H9 (cell line): ENCODE measurements around the gene DNTT. TPM values are rescaled to one million over a fixed set of nuclear protein-coding genes. Genes with fewer than 3 reads are reported as not detected.

Experiments
- DNase-seq: peaks from one replicate; pipeline ENCODE4 v3.0.0-alpha.2; 2017
- H2AFZ ChIP-seq: one replicate; pipeline ENCODE4 v1.6.1; 2013; ENCODE audit warnings: mild to moderate bottlenecking, low read length, control low read depth, moderate library complexity
- H2AK5ac ChIP-seq: 2 replicates; pipeline ENCODE4 v1.6.1; 2013; ENCODE audit warnings: low read length, control low read depth, mixed read lengths; ENCODE audit not compliant: insufficient read length
- H2BK120ac ChIP-seq: one replicate; pipeline ENCODE4 v1.6.1; 2013; ENCODE audit warnings: low read depth, mild to moderate bottlenecking, low read length, control low read depth, inconsistent platforms; ENCODE audit not compliant: poor library complexity, severe bottlenecking
- H2BK12ac ChIP-seq: 2 replicates; pipeline ENCODE4 v1.6.1; 2013; ENCODE audit warnings: low read length, control low read depth, mixed read lengths, low read depth; ENCODE audit not compliant: insufficient read length
- H2BK15ac ChIP-seq: 2 replicates; pipeline ENCODE4 v1.6.1; 2013; ENCODE audit warnings: low read depth, low read length, control low read depth
- H2BK20ac ChIP-seq: one replicate; pipeline ENCODE4 v1.6.1; 2013; ENCODE audit warnings: low read depth, mild to moderate bottlenecking, low read length, control low read depth, inconsistent platforms; ENCODE audit not compliant: poor library complexity, severe bottlenecking
- H2BK5ac ChIP-seq: 2 replicates; pipeline ENCODE4 v1.6.1; 2013; ENCODE audit warnings: low read length, control low read depth, mixed read lengths; ENCODE audit not compliant: insufficient read length
- H3K14ac ChIP-seq: 2 replicates; pipeline ENCODE4 v1.6.1; 2013; ENCODE audit warnings: low read length, control low read depth; ENCODE audit not compliant: insufficient read depth
- H3K18ac ChIP-seq: 2 replicates; pipeline ENCODE4 v1.6.1; 2013; ENCODE audit warnings: low read depth, mild to moderate bottlenecking, mixed read lengths, low read length, control low read depth; ENCODE audit not compliant: insufficient read length
- H3K23ac ChIP-seq: 2 replicates; pipeline ENCODE4 v1.6.1; 2013; ENCODE audit warnings: low read length, control low read depth, mixed read lengths, low read depth; ENCODE audit not compliant: insufficient read length
- H3K23me2 ChIP-seq: 2 replicates; pipeline ENCODE4 v1.6.1; 2013; ENCODE audit warnings: low read depth, mild to moderate bottlenecking, mixed read lengths, low read length, control low read depth; ENCODE audit not compliant: insufficient read length, poor library complexity, severe bottlenecking
- H3K27ac ChIP-seq: 2 replicates; pipeline ENCODE4 v1.5.1; 2013; ENCODE audit warnings: low read length, control low read depth, mixed read lengths, low read depth; ENCODE audit not compliant: insufficient read length
- H3K27me3 ChIP-seq: 2 replicates; pipeline ENCODE4 v1.6.1; 2013; ENCODE audit warnings: low read length, control low read depth, inconsistent platforms; ENCODE audit not compliant: insufficient read depth
- H3K4ac ChIP-seq: 2 replicates; pipeline ENCODE4 v1.6.1; 2013; ENCODE audit warnings: low read depth, mild to moderate bottlenecking, control low read depth, inconsistent platforms, low read length, moderate library complexity
- H3K4me1 ChIP-seq: 2 replicates; pipeline ENCODE4 v1.6.1; 2013; ENCODE audit warnings: low read length, control low read depth, inconsistent platforms; ENCODE audit not compliant: insufficient read depth
- H3K4me2 ChIP-seq: 2 replicates; pipeline ENCODE4 v1.6.1; 2013; ENCODE audit warnings: low read length, control low read depth, mixed read lengths; ENCODE audit not compliant: insufficient read length, insufficient read depth
- H3K56ac ChIP-seq: 2 replicates; pipeline ENCODE4 v1.6.1; 2013; ENCODE audit warnings: low read depth, mild to moderate bottlenecking, mixed read lengths, low read length, control low read depth; ENCODE audit not compliant: insufficient read length
- H3K79me1 ChIP-seq: 2 replicates; pipeline ENCODE4 v1.6.1; 2013; ENCODE audit warnings: low read depth, mild to moderate bottlenecking, moderate library complexity, low read length, control low read depth, inconsistent platforms; ENCODE audit not compliant: insufficient read depth, poor library complexity, severe bottlenecking
- H3K79me2 ChIP-seq: 2 replicates; pipeline ENCODE4 v1.6.1; 2013; ENCODE audit warnings: low read length, control low read depth, inconsistent platforms; ENCODE audit not compliant: insufficient read depth
- H3K9ac ChIP-seq: 2 replicates; pipeline ENCODE4 v1.6.1; 2013; ENCODE audit warnings: low read length, control low read depth, mixed read lengths; ENCODE audit not compliant: insufficient read length; ENCODE audit errors: extremely low read depth
- H3K9me3 ChIP-seq: one replicate; pipeline ENCODE4 v1.6.1; 2013; ENCODE audit warnings: low read depth, low read length, inconsistent platforms; ENCODE audit not compliant: control insufficient read depth
- H3T11ph ChIP-seq: one replicate; pipeline ENCODE4 v1.6.1; 2013; ENCODE audit warnings: mild to moderate bottlenecking, low read length, control low read depth, inconsistent platforms
- H4K20me1 ChIP-seq: one replicate; pipeline ENCODE4 v1.6.1; 2013; ENCODE audit not compliant: control insufficient read depth, insufficient read length, insufficient read depth
- H4K5ac ChIP-seq: 2 replicates; pipeline ENCODE4 v1.6.1; 2013; ENCODE audit warnings: low read depth, mild to moderate bottlenecking, mixed read lengths, low read length, control low read depth; ENCODE audit not compliant: insufficient read length
- H4K8ac ChIP-seq: replicated peaks from 2 replicates; pipeline ENCODE4 v1.6.1; 2013; ENCODE audit warnings: low read length, control low read depth, mixed read lengths, low read depth; ENCODE audit not compliant: insufficient read length
- H4K91ac ChIP-seq: 2 replicates; pipeline ENCODE4 v1.6.1; 2013; ENCODE audit warnings: low read depth, mild to moderate bottlenecking, moderate library complexity, mixed read lengths, low read length, control low read depth; ENCODE audit not compliant: insufficient read length
- H3K27ac Mint-ChIP-seq, 3 experiments: 2 replicates in 2 of 3; 3 replicates in 1 of 3; pipeline ENCODE4 v1.8.0; 2020 to 2021; ENCODE audit warnings: mixed read lengths in 3 of 3, mild to moderate bottlenecking in 1 of 3, moderate library complexity in 1 of 3
- H3K27me3 Mint-ChIP-seq: 2 replicates; pipeline ENCODE4 v1.8.0; 2021; ENCODE audit warnings: low read depth, mild to moderate bottlenecking, moderate library complexity, mixed read lengths
- H3K36me3 Mint-ChIP-seq, 3 experiments: 2 replicates in 2 of 3; 3 replicates in 1 of 3; pipeline ENCODE4 v1.8.0; 2020 to 2021; ENCODE audit warnings: low read depth in 3 of 3, mixed read lengths in 3 of 3; ENCODE audit not compliant: insufficient read depth in 1 of 3
- H3K4me1 Mint-ChIP-seq, 2 experiments: 2 replicates each; pipeline ENCODE4 v1.8.0; 2020; ENCODE audit warnings: mixed read lengths in 2 of 2
- H3K4me3 Mint-ChIP-seq, 2 experiments: 2 replicates in 1 of 2; 3 replicates in 1 of 2; pipeline ENCODE4 v1.8.0; 2020 to 2021; ENCODE audit warnings: mild to moderate bottlenecking in 2 of 2, mixed read lengths in 2 of 2, moderate library complexity in 1 of 2
- H3K9me3 Mint-ChIP-seq, 2 experiments: 2 replicates in 1 of 2; 3 replicates in 1 of 2; pipeline ENCODE4 v1.8.0; 2020; ENCODE audit warnings: mild to moderate bottlenecking in 2 of 2, mixed read lengths in 2 of 2, moderate library complexity in 1 of 2
- WGBS: extraction: QIAGEN DNeasy Blood & Tissue Kit; methylation state at CpG from one replicate; pipeline ENCODE4 v1.1.7; 2013; ENCODE audit warnings: missing lambda C conversion rate, low lambda C conversion rate, mixed read lengths; ENCODE audit not compliant: insufficient read length; ENCODE audit errors: extremely low coverage; 5-methylcytosine and 5-hydroxymethylcytosine counted together
- total RNA-seq: library from RNA; stranded (reverse); gene quantifications from 2 replicates; pipeline ENCODE4 v1.2.1, GENCODE V29; 2021
- TF ChIP-seq, protein P1 (sequence below): fragments of 200-600 bp; sonication (generic); conservative IDR thresholded peaks from 3 replicates; pipeline ENCODE4 v1.8.0; 2021; ENCODE audit warnings: antibody characterized with exemption, mild to moderate bottlenecking

Gene DNTT
- total RNA-seq, 1 experiment from 2014 or later = not detected

DNA sequence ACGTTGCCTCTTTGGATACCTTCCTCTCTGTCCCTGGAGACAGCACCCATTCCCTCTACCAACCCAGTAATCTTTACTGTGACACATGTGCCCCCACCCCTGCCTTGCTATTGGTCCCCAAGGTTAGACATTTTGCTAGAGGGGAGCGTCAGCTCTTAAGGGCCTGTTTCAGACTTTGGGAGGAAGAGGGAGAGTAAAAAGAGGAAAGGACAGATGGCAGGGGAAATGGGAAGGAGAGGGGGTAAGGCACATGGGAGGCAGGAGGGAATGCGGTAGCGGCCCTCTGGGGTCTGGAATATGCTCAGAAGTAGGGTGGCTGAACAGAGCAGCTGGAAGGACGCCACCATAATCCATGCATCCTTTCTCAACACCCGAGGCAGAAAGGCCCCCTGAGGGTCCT is 45.1 kb upstream of the DNTT start:
- peaks cover 20% of the 10 kb centered on the region in 2 experiments for H3K4me1 Mint-ChIP-seq

More for the DNA sequence above, 45.1 kb upstream of the DNTT start:
- Histone ChIP-seq H2BK120ac (no peak overlapping the region), H2BK15ac (no peak overlapping the region), H3K9me3 (no peaks in the 10 kb centered on the region), H2BK12ac (no peak overlapping the region), H3K23ac (no peak overlapping the region), H2AK5ac (no peak overlapping the region), H3K79me1 (no peaks in the 10 kb centered on the region), H2AFZ (no peak overlapping the region), H3K23me2 (no peaks in the 10 kb centered on the region), H3K27ac (no peak overlapping the region), H3K56ac (no peak overlapping the region), H4K91ac (no peak overlapping the region), H3K79me2 (no peaks in the 10 kb centered on the region), H3K4ac (no peak overlapping the region), H3K4me1 (no peaks in the 10 kb centered on the region; the same call in 1 of the 2 replicates), H3K27me3 (no peaks in the 10 kb centered on the region), H3K14ac (no peak overlapping the region), H4K8ac (no peak overlapping the region), H2BK5ac (no peak overlapping the region), H4K5ac (no peak overlapping the region), H3K18ac (no peak overlapping the region), H3K9ac (no peak overlapping the region), H4K20me1 (no peaks in the 10 kb centered on the region), H3T11ph (no peak overlapping the region), H2BK20ac (no peak overlapping the region), H3K4me2 (no peak overlapping the region)
- no CpG with 5 or more reads among the region's 6 CpGs for WGBS
- no peaks in the 10 kb centered on the region for H3K27me3 Mint-ChIP-seq
- no peak for DNase-seq
- no peaks in the 10 kb centered on the region; a peak in 1 of 5 replicates for H3K9me3 Mint-ChIP-seq
- no peaks in the 10 kb centered on the region for H3K36me3 Mint-ChIP-seq
- H3K27ac Mint-ChIP-seq = no peak overlapping the region; a peak in 1 of 7 replicates
- TF ChIP-seq, protein P1, sequence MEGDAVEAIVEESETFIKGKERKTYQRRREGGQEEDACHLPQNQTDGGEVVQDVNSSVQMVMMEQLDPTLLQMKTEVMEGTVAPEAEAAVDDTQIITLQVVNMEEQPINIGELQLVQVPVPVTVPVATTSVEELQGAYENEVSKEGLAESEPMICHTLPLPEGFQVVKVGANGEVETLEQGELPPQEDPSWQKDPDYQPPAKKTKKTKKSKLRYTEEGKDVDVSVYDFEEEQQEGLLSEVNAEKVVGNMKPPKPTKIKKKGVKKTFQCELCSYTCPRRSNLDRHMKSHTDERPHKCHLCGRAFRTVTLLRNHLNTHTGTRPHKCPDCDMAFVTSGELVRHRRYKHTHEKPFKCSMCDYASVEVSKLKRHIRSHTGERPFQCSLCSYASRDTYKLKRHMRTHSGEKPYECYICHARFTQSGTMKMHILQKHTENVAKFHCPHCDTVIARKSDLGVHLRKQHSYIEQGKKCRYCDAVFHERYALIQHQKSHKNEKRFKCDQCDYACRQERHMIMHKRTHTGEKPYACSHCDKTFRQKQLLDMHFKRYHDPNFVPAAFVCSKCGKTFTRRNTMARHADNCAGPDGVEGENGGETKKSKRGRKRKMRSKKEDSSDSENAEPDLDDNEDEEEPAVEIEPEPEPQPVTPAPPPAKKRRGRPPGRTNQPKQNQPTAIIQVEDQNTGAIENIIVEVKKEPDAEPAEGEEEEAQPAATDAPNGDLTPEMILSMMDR = no peak
- H3K4me3 Mint-ChIP-seq = no peak overlapping the region
